Forelimb muscle (tissue), 1 donor: ENCODE data around the gene MAGI3. TPM values are rescaled to one million over a fixed set of nuclear protein-coding genes. Genes with fewer than 3 reads are reported as not detected.
"Not testable (repeated sequence)": the region's sequence is repeated elsewhere in the genome, so short reads cannot be mapped to it uniquely, and the experiment has no call there.

Experiments used
- DNase-seq: peaks from one replicate; pipeline ENCODE4 v3.0.0-alpha.2; 2013; ENCODE audit warnings: low read depth
- polyA plus RNA-seq: library from polyadenylated mRNA; unstranded; fragments of 120-200 nt; gene quantifications from one replicate; pipeline ENCODE4 v1.2.1, GENCODE V29; 2013; ENCODE audit not compliant: insufficient read length

Gene MAGI3
- polyA plus RNA-seq, 1 donor: 10.8 TPM

DNA sequence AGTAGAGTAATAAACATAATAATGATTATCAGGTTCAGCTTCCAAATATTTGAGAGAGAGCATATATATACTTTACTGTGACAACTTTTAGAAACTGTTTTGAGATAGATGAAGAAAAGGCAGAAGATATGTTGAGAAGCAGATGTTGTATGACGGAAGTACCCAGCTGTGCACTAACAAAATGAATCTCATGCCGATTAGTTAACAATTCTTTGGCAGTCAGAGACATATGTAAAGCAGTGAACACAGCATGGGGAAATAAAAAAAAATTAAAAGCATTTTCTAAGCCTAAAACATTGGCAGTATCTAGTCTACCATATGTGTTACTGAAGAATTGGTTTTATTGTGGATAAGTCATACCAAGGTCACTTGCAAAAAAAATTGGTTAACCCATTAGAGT, 51.8 kb downstream of the MAGI3 start:
- DNase-seq: peak; percentile 50

DNA sequence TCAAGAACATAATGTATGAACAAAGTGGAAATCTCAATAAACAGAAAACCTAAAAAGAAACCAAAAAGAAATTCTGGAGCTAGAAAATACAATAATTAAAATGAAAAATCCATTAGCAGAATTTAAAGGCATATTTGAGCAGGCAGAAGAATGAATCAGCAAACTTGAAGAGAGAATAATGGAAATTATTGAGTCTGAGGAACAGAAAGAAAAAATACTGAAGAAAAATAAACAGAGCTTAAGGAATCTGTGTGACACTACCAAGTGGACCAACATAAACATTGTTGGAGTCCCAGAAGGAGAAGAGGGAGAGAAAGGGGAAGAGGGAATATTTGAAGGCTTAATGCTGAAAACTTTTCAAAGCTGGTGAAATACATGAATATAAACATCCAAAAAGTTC, 54.5 kb downstream of the MAGI3 start:
- no peak for DNase-seq

DNA sequence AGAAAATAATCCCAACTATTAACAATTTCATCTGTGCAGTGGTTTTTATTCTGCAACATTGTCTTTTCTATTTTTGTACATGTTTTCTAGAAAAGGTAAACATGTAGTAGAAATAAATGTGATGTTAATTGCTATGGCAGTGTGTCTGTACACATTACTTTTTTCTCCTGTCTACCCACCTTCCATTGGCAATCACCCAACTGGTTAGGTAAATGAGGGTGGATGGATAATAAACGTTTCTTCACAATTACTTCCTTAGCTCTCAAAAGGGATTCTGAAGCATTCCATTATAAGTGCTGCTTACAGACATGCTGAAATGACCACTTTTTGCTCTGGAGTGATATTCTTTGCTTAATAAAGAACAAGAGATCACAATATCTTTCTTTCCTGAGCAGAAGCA, 61.4 kb downstream of the MAGI3 start:
- DNase-seq: no peak

DNA sequence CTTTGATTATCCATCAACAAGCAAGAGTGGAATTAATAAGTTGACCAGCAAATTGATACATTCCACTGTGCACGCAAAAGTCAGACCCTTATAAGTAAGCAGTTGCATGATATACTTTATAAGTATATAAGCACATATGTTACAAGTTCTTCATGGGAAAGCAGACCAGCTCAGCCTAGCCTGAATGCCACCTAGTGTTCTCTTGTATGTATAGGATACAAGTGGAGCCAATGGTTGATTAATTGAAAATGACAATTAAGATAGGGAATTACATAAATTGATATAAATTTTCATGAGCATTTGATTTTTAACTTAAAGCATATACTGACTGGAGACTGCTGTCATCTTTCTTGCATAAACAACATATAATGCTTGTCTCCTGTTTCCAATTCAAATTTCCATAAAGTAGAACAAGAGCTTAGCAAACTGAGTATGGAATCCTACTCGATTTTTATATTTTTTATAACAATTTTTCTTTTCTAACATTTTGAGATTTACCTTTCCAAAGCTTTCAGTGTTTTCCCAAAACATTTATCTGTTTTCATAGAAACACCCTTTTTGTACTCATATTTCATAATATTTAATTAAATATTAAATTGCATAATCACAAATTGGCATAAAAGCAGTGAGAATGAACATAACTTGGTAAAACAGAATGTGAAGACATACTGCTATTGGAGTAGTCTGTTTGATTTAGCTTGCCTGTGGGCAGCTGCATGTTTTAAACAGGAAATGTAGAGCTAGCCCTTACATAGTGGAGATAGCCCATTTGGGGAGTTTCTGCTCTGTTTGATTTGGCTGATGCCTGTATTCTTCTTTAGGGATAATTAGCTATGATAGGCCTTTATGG, 62.8 kb downstream of the MAGI3 start:
- DNase-seq: no peak

DNA sequence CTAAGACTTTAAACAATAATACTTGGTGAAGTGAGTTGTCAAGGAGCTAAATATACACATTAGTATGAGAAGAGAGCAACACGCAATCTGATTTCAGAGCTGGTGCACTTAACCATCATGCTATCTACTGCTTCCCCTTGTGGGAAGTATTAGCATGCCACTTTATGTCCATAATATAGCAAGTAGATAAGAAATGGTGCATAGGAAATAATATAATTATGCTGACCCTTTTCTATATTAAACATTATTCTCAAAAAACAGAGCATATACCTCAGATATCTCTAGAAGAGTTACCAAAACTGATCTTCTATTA, 63.4 kb downstream of the MAGI3 start:
- DNase-seq: no peak

DNA sequence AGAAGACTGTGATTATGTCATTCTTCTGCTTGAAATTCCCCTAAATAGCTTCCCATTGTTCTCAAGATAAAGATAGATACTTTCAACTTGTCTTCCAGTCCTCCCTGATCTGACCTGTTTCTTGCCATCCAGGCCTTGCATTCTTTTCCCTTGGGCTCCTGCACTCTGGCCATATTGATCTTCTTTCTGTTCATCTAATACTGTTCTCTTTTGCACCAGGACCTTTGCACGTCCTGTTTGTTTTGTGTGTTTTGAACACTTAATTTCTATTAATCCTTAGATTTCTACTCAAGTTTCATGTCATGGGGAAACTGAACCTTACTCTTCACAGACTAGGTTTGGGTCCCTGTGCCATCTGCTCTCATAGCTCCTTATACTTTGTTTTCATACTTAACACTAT, 65.1 kb downstream of the MAGI3 start:
- DNase-seq: no peak

DNA sequence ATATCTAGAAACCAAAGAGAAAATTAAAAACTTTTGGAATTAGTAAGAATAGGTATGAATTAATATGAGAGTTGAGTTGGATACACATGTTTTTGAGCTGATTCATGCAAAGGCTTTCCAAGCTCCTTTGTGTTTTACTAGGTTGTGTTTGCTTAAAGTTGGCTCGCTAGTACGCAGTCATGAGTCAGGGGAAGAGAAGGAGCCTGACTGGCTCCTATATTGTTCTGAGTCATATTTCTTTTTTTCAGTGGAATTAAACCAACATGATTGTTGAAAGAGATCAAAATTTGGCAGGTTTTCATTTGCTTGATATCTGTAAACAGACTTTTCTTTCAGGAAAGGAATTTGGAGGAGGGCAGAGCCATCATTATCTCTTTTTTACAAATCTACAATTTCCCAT, 66.7 kb downstream of the MAGI3 start:
- DNase-seq: no peak

DNA sequence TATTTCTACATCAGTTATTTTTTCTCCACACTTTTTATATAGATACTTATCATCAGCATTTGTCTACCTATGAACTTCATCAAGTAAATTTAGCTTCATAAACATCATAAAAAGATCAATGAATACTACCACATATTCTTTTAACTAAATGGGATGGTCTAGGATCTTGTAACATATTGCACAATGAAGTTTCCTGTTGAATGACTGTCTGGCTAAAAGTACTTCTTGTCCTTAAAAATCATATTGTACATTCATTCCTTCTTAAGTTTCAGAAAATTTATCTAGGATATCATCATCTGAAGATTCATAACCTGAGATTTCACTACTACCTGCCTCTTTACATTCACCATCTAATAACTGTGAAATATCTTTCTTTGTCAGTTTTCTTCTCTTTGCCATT, 69.0 kb downstream of the MAGI3 start:
- no peak for DNase-seq

DNA sequence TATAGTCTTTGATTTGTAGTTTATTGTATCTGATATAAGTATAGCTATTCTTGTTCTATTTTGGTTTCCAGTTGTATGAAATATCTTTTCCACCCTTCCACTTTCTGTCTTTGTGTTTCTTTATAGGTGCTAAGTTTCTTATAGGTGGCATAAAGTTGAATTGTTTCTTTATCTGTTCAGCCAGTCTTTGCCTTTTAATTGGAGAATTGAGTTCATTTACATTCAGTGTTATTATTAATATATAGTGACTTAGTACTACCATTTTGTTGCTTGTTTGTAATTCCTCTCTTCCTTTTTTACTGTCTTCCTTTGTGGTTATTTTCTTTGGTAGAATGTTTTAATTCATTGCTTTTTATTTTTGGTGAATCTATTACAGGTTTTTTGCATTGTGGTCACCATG, 77.7 kb downstream of the MAGI3 start:
- no peak for DNase-seq

DNA sequence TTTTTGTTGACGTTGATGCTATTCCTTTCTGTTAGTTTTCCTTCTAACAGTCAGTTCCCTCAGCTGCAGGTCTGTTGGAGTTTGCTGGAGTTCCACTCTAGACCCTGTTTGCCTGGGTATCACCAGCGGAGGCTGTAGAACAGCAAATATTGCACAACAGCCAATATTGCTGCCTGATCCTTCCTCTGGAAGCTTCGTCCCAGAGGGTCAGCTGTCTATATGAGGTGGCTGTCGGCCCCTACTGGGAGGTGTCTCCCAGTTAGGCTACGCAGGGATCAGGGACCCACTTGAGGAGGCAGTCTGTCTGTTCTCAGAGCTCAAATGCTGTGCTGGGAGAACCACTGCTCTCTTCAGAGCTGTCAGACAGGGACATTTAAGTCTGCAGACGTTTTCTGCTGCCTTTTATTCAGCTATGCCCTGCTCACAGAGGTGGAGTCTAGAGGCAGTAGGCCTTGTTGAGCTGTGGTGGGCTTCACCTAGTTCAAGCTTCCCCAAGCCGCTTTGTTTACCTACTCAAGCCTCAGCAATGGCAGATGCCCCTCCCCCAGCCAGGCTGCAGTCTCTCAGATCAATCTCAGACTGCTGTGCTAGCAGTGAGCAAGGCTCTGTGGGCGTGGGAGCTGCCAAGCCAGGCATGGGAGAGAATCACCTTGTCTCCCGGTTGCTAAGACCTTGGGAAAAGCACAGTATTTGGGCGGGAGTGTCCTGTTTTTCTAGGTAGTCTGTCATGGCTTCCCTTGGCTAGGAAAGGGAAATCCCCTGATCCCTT, 88.3 kb downstream of the MAGI3 start:
- DNase-seq: not testable (repeated sequence)

DNA sequence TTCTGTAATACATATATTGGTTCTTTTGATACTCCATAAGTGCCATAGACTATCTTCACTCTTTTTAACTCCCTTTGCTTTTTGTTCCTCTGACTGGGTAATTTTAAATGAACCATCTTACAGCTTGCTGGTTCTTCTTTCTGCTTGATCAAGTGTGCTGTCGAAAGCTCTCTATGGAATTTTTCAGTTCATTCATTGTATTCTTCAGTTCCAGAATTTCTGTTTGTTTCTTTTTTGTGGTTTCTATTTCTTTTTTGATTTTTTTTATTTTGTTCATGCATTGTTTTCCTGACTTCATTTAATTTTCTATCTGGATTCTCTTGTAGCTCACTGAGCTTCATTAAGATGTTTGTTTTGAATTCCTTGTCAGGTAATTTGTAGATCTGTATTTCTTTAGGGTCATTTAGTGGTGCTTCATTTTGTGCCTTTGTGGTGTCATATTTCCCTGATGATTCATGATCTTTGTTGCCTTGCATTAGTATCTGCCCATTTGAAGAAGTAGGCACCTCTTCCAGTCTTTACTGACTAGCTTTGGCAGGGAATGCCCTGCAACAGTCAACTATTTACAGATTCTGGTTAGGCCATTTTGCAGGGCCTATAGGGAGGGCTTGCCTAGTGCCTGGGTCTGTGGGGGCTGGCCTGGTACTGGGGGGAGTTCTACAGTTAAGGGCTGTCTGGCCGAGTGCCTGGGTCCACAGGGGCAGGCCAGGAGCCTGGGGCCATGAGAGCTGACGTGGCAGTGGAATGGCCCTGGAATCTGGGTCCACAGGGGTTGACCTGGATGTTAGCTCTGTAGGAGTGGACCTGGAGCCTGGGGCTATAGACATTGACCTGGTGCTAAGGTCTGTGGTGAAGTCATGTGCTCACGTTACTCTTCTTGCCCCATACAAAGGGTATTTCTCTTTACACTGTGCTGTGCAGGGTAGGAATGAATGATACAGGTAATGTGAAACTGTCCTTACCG, 89.7 kb downstream of the MAGI3 start:
- DNase-seq: no peak

DNA sequence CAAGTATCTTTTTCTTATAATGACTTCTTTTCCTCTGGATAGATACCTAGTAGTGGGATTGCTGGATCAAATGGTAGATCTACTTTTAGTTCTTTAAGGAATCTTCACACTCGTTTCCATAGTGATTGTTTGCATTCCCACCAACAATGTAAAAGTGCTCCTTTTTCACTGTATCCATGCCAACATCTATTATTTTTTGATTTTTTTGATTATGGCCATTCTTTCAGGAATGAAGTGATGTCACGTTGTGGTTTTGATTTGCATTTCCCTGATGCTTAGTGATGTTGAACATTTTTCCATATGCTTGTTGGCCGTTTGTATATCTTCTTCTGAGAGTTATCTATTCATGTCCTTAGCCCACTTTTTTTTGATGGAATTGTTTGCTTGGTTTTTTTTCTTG, 94.8 kb downstream of the MAGI3 start:
- not testable (repeated sequence) for DNase-seq

DNA sequence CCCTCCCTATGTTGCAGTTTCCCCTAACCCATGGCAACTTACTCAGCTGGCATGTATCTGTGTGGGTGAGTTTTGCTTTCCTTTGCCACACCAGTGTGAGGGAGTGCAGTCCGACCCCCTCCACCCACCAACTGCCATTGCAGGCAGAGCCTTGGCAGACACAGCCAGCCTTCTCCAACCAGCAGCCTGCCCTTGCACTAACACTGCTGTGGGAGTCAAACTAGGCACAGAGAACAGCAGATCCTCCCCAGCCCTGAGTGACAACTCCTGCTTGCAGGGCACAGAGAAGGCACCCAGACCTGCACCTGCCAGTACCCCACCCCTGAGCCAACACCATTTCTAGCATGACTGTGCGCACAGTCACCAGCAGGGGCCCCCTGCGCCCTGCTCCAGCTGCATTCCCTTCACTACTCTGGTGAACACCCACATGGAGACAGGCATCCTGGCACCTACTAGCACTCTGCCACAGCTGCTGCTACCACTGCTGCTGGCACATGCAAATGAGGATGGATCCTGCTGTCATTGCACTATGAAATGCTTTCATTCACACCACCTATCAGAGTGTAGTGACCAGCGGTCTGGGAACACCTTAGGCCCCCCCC, 98.4 kb downstream of the MAGI3 start:
- DNase-seq: no peak

DNA sequence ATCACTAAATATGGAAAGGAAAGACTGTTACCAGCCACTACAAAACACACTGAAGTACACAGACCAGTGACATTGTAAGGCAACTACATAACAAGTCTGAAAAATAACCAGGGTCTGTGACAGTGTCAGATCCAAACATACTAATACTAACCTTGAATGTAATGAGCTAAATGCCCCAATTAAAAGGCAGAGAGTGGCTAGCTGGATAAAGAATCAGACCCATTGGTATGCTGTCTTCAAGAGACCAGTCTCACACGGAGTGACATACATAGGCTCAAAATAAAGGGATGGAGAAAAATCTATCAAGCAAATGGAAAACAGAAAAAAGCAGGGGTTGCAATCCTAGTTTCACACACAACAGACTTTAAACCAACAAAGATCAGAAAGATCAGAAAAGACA, 100.1 kb downstream of the MAGI3 start:
- DNase-seq: no peak

DNA sequence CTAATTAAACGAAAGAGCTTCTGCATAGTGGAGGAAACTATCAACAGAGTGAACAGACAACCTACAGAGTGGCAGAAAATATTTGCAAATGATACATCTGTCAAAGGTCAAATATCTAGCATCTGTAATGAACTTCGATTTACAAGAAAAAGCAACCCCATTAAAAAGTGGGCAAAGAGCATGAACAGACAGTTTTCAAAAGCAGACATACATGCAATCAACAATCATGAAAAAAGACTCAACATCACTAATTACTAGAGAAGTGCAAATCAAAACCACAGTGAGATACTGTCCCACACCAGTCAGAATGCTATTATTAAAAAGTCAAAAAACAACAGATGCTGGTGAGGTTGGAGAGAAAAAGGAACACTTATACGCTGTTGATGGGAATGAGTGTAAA, 103.2 kb downstream of the MAGI3 start:
- no peak for DNase-seq

DNA sequence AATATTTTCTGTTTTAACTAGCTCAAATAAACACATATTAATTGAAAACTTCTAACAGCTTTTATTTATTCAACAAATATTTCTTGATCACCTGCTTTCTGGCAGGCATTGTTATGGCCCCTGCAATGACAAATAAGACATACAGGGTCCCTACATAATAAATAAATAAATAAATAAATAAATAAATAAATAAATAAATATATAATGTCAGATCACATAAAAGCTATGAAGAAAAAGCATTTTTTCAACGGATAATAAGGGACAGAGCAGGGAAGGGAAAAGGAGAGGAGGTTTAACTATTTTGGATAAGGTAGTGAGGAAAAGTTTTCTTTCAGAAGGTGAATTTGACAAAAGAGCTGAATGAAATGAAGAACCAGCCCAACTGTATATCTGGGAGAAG, 115.0 kb downstream of the MAGI3 start:
- DNase-seq: no peak

DNA sequence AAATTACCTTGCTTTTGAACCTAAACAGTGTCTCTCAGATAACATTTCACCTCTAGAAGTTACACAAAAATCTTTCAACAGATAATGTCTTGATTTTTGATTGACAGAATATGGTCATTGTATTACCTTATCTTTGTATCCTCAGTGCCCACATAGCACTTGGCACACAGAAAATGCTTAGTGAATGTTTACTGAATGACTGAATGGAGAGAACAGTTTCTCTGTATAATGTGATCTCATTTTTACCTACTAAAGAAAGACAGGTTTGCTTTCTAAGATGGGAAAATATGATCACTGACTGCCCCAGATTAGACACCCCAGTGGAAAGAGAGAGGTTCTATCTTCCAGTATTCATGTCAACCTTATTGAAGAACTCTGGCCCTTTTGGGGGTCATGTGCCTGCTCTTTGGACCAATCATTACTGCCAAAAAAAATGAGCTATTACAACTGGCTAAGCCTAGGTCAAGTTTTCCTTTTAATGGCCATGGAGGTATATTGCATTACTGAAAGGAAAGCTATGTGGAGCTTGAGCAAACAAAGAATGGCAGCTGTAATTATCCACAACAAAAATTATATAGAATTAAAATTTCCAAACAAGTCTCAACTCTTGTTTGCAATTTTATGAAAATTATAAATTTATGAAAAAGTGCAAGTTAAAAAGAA, 117.4 kb downstream of the MAGI3 start:
- no peak for DNase-seq

DNA sequence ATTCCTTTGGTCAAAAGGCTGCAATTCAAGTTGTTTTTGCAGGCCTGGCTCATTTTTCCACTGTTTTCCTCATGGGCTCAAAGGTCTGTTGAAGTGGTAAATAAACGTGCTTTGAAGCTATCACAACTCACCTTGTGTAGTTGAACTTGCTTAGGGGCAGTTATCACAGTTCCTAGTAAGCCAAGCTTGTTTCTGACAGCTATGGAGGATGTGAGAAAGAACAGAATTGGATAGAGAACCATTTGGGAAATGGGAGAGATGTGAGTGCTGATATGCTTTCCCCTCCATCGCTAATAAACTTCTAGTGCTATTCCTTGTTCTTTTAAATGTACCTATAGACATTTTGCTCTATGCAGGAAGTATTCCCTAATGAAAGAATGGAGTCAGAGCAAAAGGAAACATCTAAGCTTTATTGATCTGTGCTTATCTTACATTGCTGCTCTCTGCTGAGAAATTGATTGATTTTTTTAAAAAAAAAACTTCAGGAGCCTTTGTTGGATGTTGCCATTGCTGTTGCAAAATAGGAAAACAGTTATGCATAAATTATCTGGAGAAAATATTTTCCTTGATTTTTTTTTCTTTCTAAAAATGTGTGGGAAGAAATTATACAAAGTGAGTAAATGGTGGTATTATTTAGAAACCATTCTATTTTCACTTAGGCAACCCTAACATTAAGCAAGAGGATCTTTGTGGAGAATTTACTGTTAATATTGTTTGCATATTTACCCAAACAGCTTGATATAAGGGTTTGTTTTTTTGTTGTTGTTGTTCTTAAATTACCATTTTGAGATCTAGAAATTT, 118.2 kb downstream of the MAGI3 start:
- no peak for DNase-seq

DNA sequence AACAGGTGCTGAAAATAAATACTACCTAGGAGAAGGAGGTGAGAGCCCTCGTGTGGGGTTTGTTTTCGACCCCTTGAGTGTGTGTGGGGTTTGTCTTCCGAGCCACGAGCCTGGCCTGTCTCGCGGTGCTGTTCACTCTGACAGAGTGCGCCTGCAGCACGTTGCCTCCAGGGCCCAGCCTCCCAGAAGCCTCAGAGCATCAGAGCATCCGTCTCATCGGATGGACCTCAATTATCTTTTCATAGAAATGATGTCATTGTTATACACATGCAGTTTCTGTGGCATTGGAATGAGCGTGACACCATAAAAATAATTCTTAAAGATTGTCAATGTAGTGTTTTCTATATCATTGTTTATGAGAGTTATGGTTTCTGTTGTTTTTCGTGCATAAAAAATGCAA, 119.5 kb downstream of the MAGI3 start:
- DNase-seq: not testable (repeated sequence)

DNA sequence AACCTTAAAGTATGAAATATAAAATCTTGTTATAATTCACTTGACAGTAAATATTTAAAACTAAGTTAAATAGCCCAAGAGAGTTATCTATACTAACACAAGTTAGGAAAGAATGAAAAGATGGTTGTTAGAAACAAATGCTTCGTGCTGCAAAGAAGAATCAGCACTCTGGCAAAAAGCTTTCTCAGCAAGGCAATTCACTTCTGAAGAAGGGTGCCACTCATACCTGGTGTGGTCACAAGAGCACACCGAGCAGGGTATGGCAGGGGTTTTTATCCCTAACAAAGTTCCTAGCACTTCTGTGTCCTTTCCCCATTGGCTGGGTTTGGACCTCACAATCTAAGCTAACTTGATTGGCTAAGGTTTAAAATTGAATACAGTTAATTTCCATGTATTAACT, 121.0 kb downstream of the MAGI3 start:
- DNase-seq: no peak
